EL (cell line): ENCODE data around the gene RMI1.
A peak's percentile ranks its signal among the peaks of the same experiment; 100 is the strongest.
"Not testable (repeated sequence)": the region's sequence is repeated elsewhere in the genome, so short reads cannot be mapped to it uniquely, and the experiment has no call there.

ENCODE experiments used
- DNase-seq: peaks from one replicate; pipeline ENCODE4 v3.0.0-alpha.2; 2016

The RMI1 gene

DNA sequence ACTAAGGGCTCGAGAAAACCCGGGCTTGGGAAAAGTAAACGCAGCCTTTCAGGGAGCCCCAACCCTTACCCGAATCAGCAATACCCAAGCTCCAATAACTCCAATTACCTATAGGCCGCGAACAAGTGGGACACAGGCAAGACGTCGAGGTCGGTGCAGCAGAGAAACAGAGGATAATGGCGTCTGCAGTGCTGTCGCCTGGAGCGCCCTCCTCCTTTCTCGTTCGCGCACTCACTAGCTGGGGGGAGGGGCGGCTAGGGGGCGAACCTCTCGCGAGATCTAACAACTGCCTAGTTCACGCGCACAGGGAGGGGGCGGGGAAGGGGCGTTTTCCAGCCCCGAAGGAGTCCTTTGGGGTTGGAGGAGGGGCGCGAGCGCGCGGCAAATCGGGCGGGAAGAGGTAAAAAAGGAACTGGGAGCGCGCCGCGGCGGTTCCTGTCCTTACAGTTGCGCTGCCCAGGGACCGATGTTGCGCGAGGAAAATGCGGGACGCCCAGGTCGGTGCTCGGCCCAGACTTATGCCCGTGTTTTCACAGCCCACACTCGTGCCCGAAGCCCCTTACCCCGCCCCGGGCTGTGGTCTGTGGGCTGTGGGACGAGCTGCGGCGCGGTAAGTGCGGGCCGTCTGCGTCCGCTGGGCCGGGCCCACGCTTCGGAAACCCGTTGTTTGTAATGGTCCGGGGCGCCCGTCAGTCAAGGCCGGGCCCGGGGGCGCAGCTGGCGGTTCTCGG, at the start of gene RMI1:
Gene RMI1 (plus strand): TSS at position 411 of the 731 bp plus-strand sequence. CDS start 20,182 bp downstream, outside the sequence.
- peak; percentile 99 for DNase-seq

DNA sequence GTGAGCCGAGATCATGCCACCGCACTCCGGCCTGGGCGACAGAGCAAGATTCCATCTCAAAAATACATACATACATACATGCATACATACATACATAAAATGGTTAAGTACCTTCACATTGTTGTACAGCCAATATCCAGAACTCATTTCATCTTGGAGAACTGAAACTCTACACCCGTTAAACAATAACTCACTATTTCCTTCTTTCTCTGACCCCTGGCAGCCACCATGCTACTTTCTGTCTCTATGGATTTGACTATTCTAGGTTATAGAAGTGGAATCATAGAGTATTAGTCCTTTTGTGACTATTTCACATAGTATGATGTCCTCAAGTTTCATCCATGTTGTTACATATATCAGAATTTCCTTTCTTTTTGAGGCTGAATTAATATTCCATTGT, 49.7 kb upstream of the RMI1 start:
- no peak for DNase-seq

GRCh38 chr9:83932011-83932410, 48.6 kb upstream of the RMI1 start:
- DNase-seq = no peak

- DNase-seq = no peak
Measured at GRCh38 chr9:83932851-83933250, 47.8 kb upstream of the RMI1 start.

DNA sequence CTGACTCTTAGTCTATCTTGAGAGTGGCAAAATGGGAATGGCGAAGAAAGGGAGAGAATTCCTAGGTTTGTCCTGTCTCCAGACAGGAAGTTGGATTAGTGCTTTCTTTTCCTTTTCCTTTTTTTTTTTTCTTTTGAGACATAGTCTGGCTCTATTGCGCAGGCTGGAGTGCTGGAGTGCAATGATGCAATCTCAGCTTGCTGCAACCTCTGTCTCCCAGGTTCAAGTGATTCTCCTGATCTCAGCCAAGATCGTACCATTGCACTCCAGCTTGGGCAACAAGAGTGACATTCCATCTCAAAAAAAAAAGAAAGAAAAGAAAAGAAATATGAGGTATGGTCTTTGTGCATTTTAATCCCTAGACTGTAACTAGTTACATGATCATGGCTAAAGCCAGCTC, 46.8 kb upstream of the RMI1 start:
- peak; percentile 18 for DNase-seq

- peak; percentile 48 for DNase-seq
Measured at GRCh38 chr9:83934569-83935275, 45.9 kb upstream of the RMI1 start.

DNA sequence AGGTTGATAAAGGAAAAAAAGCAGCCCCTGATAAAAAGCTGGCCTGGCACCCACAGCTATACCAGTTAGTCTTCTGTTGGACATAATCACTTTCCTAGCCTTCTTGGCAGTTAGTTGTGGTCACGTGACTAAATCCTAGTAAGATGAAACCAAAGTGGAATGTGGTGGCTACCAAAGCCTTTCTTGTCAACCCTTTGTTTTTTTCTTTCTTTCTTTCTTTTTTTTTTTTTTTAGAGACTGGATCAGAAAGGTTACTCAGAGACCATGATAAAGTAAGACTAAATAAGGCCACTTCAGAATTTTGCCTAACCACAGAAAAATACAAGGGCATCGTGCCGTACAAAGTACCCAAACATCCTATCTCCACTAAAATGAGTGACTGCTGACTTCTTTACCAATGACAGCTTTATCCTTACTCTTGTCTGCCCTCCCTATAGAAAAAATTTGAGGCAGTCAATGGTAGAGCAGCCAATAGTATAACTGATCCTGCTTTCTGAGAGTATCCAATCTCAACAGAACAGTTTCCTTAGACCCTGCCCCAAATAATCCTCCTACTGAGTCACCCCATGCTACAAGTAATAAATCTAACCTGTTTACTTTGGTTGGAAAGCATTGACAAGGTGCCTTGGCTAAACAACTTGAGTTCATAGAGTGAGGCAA, 45.2 kb upstream of the RMI1 start:
- peak; percentile 72 for DNase-seq

- DNase-seq = no peak
Measured at GRCh38 chr9:83936523-83936922, 44.1 kb upstream of the RMI1 start.

GRCh38 chr9:83937861-83938455, 42.6 kb upstream of the RMI1 start:
- DNase-seq = peak; percentile 66

- no peak for DNase-seq
Measured at GRCh38 chr9:83940590-83941303, 39.9 kb upstream of the RMI1 start.

- not testable (repeated sequence) for DNase-seq
Measured at GRCh38 chr9:83948096-83948495, 32.5 kb upstream of the RMI1 start.

- DNase-seq = no peak
Measured at GRCh38 chr9:83956086-83956435, 24.5 kb upstream of the RMI1 start.

- DNase-seq = peak; percentile 74
Measured at GRCh38 chr9:83956436-83957247, 24.0 kb upstream of the RMI1 start.

- DNase-seq = no peak
Measured at GRCh38 chr9:83957248-83957513, 23.4 kb upstream of the RMI1 start.

DNA sequence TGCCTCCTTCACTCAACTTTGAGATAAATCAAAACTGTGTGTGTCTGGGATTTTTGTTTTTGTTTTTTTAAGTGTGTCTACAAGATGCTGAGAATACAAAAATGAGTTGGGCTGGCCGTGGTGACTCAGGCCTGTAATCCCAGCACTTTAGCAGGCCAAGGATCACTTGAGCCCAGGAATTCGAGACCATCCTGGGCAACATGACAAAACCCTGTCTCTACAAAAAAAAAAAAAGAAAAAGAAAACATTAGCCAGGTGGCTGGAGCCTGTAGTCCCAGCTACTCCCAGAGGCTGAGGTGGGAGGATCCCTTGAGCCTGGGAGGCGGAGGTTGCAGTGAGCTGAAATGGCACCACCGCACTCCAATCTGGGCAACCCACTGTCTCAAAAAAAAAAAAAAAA, 21.5 kb upstream of the RMI1 start:
- DNase-seq = peak; percentile 82

DNA sequence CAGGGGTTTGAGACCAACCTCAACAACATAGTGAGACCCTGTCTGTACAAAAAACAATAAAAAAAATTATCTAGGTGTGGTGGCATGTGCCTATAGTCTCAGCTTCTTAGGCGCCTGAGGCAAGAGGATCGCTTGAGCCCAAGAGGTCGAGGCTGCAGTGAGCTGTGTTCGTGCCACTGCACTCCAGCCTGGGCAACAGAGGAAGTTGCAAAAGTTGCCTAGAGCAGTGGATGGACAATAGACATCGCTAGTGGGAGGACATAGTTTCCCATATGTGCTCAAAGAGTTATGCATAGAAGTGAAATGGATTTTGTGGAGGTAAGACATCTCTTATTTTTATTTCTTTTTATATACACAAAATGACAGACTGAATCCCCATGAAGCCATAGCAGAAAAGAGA, 19.6 kb upstream of the RMI1 start:
- no peak for DNase-seq

GRCh38 chr9:83962165-83962564, 18.4 kb upstream of the RMI1 start:
- peak; percentile 81 for DNase-seq

DNA sequence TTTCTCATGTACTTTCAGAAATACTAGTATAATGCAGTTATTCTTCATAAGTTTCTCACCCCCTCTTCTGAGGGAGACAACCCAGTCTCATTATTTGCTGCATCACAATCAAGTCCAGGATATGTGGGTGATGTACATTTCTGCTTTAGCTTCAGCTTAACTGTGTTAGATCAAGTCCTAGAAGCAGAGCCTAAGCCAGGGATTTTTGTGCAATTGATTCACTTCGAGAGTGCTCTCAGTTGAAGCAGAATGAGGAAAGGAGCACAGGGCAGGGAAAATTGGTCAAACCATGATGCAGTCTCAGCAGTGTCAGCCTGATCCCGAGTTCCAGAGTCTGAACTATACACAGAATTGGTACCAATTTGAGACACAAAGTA, 15.6 kb upstream of the RMI1 start:
- DNase-seq = peak; percentile 31

DNA sequence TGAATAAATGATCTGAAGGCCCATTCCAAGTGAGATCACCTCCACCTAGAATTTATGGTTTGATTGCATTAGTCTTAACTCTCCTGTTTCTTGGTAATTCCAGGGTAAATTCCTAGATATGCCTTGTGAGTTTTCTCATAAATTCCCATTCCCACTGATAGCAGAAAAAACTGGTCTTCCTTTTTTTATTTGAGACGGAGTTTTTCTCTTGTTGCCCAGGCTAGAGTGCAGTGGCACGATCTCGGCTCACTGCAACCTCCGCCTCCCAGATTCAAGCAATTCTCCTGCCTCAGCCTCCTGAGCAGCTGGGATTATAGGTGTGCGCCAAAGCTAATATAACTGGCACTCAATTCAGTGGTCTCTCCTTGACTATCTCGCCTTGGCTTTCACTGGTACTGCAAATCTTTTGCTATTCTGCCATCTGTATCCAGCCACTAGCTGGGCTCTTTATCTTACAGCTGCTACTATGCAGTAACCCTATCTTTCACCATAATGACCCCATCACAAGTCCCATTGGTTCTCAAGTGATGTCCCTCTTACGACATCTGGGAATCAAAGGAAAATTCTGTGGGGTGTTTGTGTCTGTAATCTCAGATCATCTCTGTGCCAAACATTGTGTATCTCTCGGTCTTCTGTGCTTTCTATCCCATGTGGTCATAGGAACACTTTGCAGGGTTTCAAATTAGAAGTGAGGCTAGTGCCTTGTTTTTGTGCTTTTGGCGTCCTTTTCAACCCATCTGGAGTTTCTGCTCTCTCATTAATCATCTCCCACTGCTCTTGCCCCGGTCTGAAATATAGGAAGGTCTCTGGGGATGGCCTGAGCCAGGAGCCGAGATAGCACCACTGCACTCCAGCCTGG, 15.0 kb upstream of the RMI1 start:
- DNase-seq = peak; percentile 31

DNA sequence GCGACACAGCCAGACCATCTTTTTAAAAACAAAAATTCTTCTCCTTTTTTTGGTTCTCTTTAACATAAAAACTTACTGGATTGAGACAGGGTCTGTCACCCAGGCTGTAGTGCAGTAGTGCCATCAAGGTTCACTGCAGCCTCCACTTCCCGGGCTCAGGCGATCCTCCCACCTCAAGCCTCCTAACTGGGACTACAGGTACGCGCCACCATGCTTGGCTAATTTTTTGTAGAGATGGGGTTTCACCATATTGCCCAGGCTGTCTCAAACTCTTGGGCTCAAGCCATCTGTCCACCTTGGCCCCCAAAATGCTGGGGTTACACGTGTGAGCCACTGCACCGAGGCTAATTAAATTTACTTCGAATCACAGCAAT, 14.4 kb upstream of the RMI1 start:
- no peak for DNase-seq

GRCh38 chr9:83967073-83967472, 13.5 kb upstream of the RMI1 start:
- no peak for DNase-seq

DNA sequence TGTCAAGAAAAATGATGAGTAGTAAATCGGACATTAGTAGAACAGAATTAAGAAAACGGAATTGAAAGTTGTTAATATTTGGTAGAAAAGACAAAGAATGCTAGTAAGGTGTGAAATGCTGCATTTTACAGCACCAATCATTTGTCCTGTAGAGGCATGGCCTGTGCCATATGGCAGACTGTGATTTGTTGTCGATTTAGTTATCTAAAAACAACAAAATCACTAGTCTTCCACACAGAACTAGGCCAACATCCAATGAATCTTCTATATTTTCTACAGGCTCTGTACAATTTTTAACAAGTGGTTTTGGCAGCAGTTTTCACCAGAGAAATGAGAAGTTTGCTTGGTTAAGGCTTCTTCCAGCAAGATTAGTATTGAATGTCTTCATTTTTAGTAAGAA, 11.0 kb upstream of the RMI1 start:
- no peak for DNase-seq
